SK-N-SH (cell line): Measurements from ENCODE around the gene CHTF18. TPM values are rescaled to one million over a fixed set of nuclear protein-coding genes. Genes with fewer than 3 reads are reported as not detected.

Experiments used
- CTCF ChIA-PET: fragments of 300-600, 350-600 bp; formaldehyde crosslinking; extraction: SDS; loops from one replicate; lab custom pipeline; 2021; lab: Yijun Ruan, JAX
- POLR2A ChIA-PET: fragments of 350-600 bp; sonication (Branson Sonifier 250); formaldehyde crosslinking; extraction: SDS; loops from one replicate; lab custom pipeline; 2020; ENCODE audit warnings: antibody characterized with exemption, inconsistent platforms; lab: Yijun Ruan, JAX
- DNase-seq: peaks from one replicate; pipeline ENCODE4 v3.0.0; 2012
- H2AFZ ChIP-seq: fragments of 200-600 bp; sonication (generic); 2 replicates; pipeline ENCODE4 v1.8.1; 2016; ENCODE audit warnings: antibody characterized with exemption, mild to moderate bottlenecking, low read depth
- H3F3A ChIP-seq: fragments of 200-600 bp; sonication (generic); replicated peaks from 2 replicates; pipeline ENCODE3; 2016; ENCODE audit warnings: antibody characterized with exemption, mild to moderate bottlenecking; ENCODE audit not compliant: insufficient read depth
- H3K27ac ChIP-seq, 2 experiments: fragments of 200-500 bp in 1 of 2; fragments of 200-600 bp in 1 of 2; sonication (Bioruptor generic) in 1 of 2; sonication (generic), shearing (Covaris generic) in 1 of 2; 2 replicates each; pipeline versions ENCODE4 v1.5.1 to v1.6.1; 2014 to 2016; ENCODE audit warnings: low read depth in 2 of 2, inconsistent platforms in 1 of 2, low read length in 1 of 2, mild to moderate bottlenecking in 1 of 2, mixed read lengths in 1 of 2
- H3K27me3 ChIP-seq: fragments of 200-600 bp; sonication (generic), shearing (Covaris generic); 2 replicates; pipeline ENCODE4 v1.6.1; 2016; ENCODE audit warnings: mixed run types; ENCODE audit not compliant: insufficient read depth
- H3K36me3 ChIP-seq, 2 experiments: fragments of 200-500 bp in 1 of 2; fragments of 200-600 bp in 1 of 2; sonication (Bioruptor generic) in 1 of 2; sonication (generic) in 1 of 2; replicated peaks in 1 of 2; 2 replicates each; pipeline versions ENCODE3 to v1.5.1; 2014 to 2016; ENCODE audit warnings: low read length in 1 of 2, mild to moderate bottlenecking in 1 of 2; ENCODE audit not compliant: insufficient read depth in 2 of 2, control insufficient read depth in 1 of 2
- H3K4me1 ChIP-seq, 2 experiments: fragments of 200-500 bp in 1 of 2; fragments of 200-600 bp in 1 of 2; sonication (Bioruptor generic) in 1 of 2; sonication (generic), shearing (Covaris generic) in 1 of 2; 2 replicates each; pipeline versions ENCODE4 v1.5.1 to v1.6.1; 2014 to 2016; ENCODE audit warnings: low read depth in 1 of 2, low read length in 1 of 2, mixed run types in 1 of 2; ENCODE audit not compliant: insufficient read depth in 2 of 2, control insufficient read depth in 1 of 2
- H3K4me2 ChIP-seq: fragments of 200-600 bp; sonication (generic), shearing (Covaris generic); 2 replicates; pipeline ENCODE4 v1.6.1; 2017; ENCODE audit warnings: mixed run types
- H3K4me3 ChIP-seq, 2 experiments: fragments of 200-500 bp in 1 of 2; fragments of 200-600 bp in 1 of 2; sonication (Bioruptor generic) in 1 of 2; sonication (generic), shearing (Covaris generic) in 1 of 2; 2 replicates each; pipeline versions ENCODE4 v1.5.1 to v1.8.1; 2014 to 2016; ENCODE audit warnings: low read depth in 2 of 2, inconsistent platforms in 1 of 2, low read length in 1 of 2, mild to moderate bottlenecking in 1 of 2, mixed read lengths in 1 of 2, moderate library complexity in 1 of 2
- H3K79me2 ChIP-seq: fragments of 200-600 bp; sonication (generic); 2 replicates; pipeline ENCODE4 v1.8.1; 2017; ENCODE audit warnings: mild to moderate bottlenecking; ENCODE audit not compliant: insufficient read depth
- H3K9ac ChIP-seq: fragments of 200-600 bp; sonication (generic); 2 replicates; pipeline ENCODE4 v1.6.1; 2017; ENCODE audit warnings: mixed run types
- H3K9me2 ChIP-seq: fragments of 200-600 bp; sonication (generic); 2 replicates; pipeline ENCODE4 v1.6.1; 2017; ENCODE audit warnings: mixed run types
- H3K9me3 ChIP-seq: fragments of 200-600 bp; sonication (generic); 2 replicates; pipeline ENCODE4 v1.6.1; 2017; ENCODE audit warnings: mixed run types, mild to moderate bottlenecking, moderate library complexity
- H4K20me1 ChIP-seq: fragments of 200-600 bp; sonication (generic); 2 replicates; pipeline ENCODE4 v1.6.1; 2017; ENCODE audit warnings: mild to moderate bottlenecking, mixed run types; ENCODE audit not compliant: insufficient read depth
- EP300 ChIP-seq, 2 experiments: IDR thresholded peaks; 2 replicates each; pipeline versions ENCODE4 v1.4.0 to v1.6.1; 2012; ENCODE audit warnings: borderline replicate concordance in 1 of 2, low read depth in 1 of 2, low read length in 1 of 2
- GABPA ChIP-seq: IDR thresholded peaks from 2 replicates; pipeline ENCODE4 v1.4.0; 2012; ENCODE audit warnings: low read depth, mild to moderate bottlenecking
- JUND ChIP-seq: IDR thresholded peaks from 2 replicates; pipeline ENCODE4 v1.4.0; 2012
- NRF1 ChIP-seq: IDR thresholded peaks from 2 replicates; pipeline ENCODE4 v1.6.1; 2012; ENCODE audit warnings: low read depth, mild to moderate bottlenecking, low read length
- POLR2AphosphoS5 ChIP-seq: IDR thresholded peaks from 2 replicates; pipeline ENCODE4 v1.6.1; 2012; ENCODE audit warnings: low read depth, low read length
- REST ChIP-seq: IDR thresholded peaks from 2 replicates; pipeline ENCODE4 v1.6.1; 2012; ENCODE audit warnings: mild to moderate bottlenecking, low read depth, low read length, moderate library complexity
- RXRA ChIP-seq: IDR thresholded peaks from 2 replicates; pipeline ENCODE4 v1.4.0; 2012; ENCODE audit warnings: low read depth, mild to moderate bottlenecking, borderline replicate concordance
- SIN3A ChIP-seq: IDR thresholded peaks from 2 replicates; pipeline ENCODE4 v1.6.1; 2012; ENCODE audit warnings: low read depth, mild to moderate bottlenecking, low read length, moderate library complexity, borderline replicate concordance
- TCF12 ChIP-seq: IDR thresholded peaks from 2 replicates; pipeline ENCODE4 v1.4.0; 2012
- TEAD4 ChIP-seq: IDR thresholded peaks from 2 replicates; pipeline ENCODE4 v1.4.0; 2012; ENCODE audit warnings: mild to moderate bottlenecking, borderline replicate concordance; ENCODE audit not compliant: insufficient read depth
- USF1 ChIP-seq: IDR thresholded peaks from 2 replicates; pipeline ENCODE4 v1.4.0; 2012; ENCODE audit warnings: low read depth, borderline replicate concordance
- USF2 ChIP-seq: fragments of 150-350 bp; IDR thresholded peaks from 2 replicates; pipeline ENCODE4 v1.6.1; 2017; ENCODE audit warnings: antibody characterized with exemption, low read length, low read depth, borderline replicate concordance
- ZBTB33 ChIP-seq: IDR thresholded peaks from 2 replicates; pipeline ENCODE4 v1.4.0; 2012; ENCODE audit warnings: low read depth, borderline replicate concordance
- WGBS: methylation state at CpG from one replicate; pipeline ENCODE4 v1.1.6; 2017; ENCODE audit warnings: low lambda C conversion rate; 5-methylcytosine and 5-hydroxymethylcytosine counted together
- polyA plus RNA-seq, 3 experiments: library from polyadenylated mRNA; depleted of rRNA; stranded (reverse); fragments of >200 nt; gene quantifications; 2 replicates each; pipeline ENCODE4 v1.2.3, GENCODE V29; 2012

CHTF18 gene
- polyA plus RNA-seq, 1 of the 3 experiments (the other 2 are of a cell fraction), result 17.7 TPM

DNA sequence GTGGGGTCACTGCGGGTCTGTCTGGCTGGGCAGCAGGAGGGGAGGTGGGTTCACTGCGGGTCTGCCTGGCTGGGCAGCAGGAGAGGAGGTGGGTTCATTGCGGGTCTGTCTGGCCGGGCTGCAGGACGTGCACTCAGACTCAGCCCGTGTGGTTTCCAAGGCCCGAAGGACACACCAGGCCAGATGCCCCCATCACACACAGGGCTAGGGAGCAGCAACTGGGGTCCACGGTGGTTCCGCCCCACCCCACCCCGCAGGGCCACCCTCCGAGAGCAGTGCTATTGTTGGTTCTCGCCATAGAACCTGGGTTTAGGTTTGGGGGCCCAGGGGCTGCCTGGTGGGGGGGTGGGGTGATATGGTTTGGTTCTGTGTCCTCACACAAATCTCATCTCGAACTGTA lies 41.8 kb upstream of the CHTF18 start:
- Histone ChIP-seq H3K9ac (no peak overlapping the region), H3K27me3 (no peaks in the 10 kb centered on the region), H3K4me3 (no peak overlapping the region), H4K20me1 (no peaks in the 10 kb centered on the region), H3K36me3 (no peaks in the 10 kb centered on the region), H3K79me2 (no peaks in the 10 kb centered on the region), H3K27ac (no peak overlapping the region), H3F3A (peaks cover 4% of the 10 kb centered on the region), H3K4me2 (no peak overlapping the region), H3K4me1 (no peaks in the 10 kb centered on the region), H2AFZ (no peak overlapping the region), H3K9me2 (no peaks in the 10 kb centered on the region), H3K9me3 (no peaks in the 10 kb centered on the region)
- TF ChIP-seq USF1, result no peak
- TF ChIP-seq ZBTB33, result no peak
- no peak for TF ChIP-seq USF2
- no peak for TF ChIP-seq EP300 (IDR thresholded peaks at IDR 0.05; ENCODE audit: borderline replicate concordance in 1 of 2, low read depth in 1 of 2, low read length in 1 of 2)
- no peak for TF ChIP-seq POLR2AphosphoS5
- TF ChIP-seq RXRA, result no peak
- TF ChIP-seq TEAD4, result no peak
- no peak for TF ChIP-seq SIN3A
- TF ChIP-seq REST, result no peak
- no peak for TF ChIP-seq TCF12
- no peak for TF ChIP-seq JUND
- TF ChIP-seq GABPA, result no peak
- TF ChIP-seq NRF1, result no peak
- 55% methylated on average over 2 of the region's 13 CpGs for WGBS
- ChIA-PET CTCF (interaction anchor here (1.2 kb wide), 1 partner anchor 39 kb away, joined by 4 read pairs; no protein-coding TSS in a partner anchor), POLR2A (no interaction called here)
- DNase-seq, result no peak
